HG03025 (cell line): Measurements from ENCODE around the gene TEX101.
A peak's percentile ranks its signal among the peaks of the same experiment; 100 is the strongest.

ENCODE experiments used
- ATAC-seq: cut with Tn5 transposase; IDR thresholded peaks from one replicate; pipeline ENCODE4 v1.9.1; 2021; ENCODE audit warnings: mild to moderate bottlenecking, moderate library complexity; ENCODE audit not compliant: unreplicated experiment, low FRiP score

TEX101 gene

GRCh38 chr19:43444531-43445287 lies 30.0 kb downstream of the TEX101 start:
- ATAC-seq = no peak

- no peak for ATAC-seq
These were observed 30.7 kb downstream of the TEX101 start for GRCh38 chr19:43445426-43445825.

- ATAC-seq = no peak
These were observed 32.2 kb downstream of the TEX101 start for GRCh38 chr19:43446746-43447489.

GRCh38 chr19:43447655-43448054 lies 33.0 kb downstream of the TEX101 start:
- ATAC-seq = no peak

GRCh38 chr19:43450545-43450997 lies 35.9 kb downstream of the TEX101 start:
- ATAC-seq = no peak

GRCh38 chr19:43452582-43452981 lies 37.9 kb downstream of the TEX101 start:
- no peak for ATAC-seq

- ATAC-seq = no peak
These were observed 39.3 kb downstream of the TEX101 start for GRCh38 chr19:43454031-43454430.

GRCh38 chr19:43455321-43456113 lies 40.8 kb downstream of the TEX101 start:
- no peak for ATAC-seq

- no peak for ATAC-seq
These were observed 43.1 kb downstream of the TEX101 start for GRCh38 chr19:43457809-43458208.

- no peak for ATAC-seq
These were observed 45.8 kb downstream of the TEX101 start for GRCh38 chr19:43460362-43461016.

- no peak for ATAC-seq
These were observed 46.6 kb downstream of the TEX101 start for GRCh38 chr19:43461303-43461702.

- ATAC-seq = no peak
These were observed 47.7 kb downstream of the TEX101 start for GRCh38 chr19:43462383-43462782.

- no peak for ATAC-seq
These were observed 48.2 kb downstream of the TEX101 start for GRCh38 chr19:43462785-43463380.

GRCh38 chr19:43463381-43464133 lies 48.9 kb downstream of the TEX101 start:
- ATAC-seq = peak; percentile 81

- ATAC-seq = peak; percentile 20
These were observed 49.6 kb downstream of the TEX101 start for GRCh38 chr19:43464134-43464775.

- no peak for ATAC-seq
These were observed 50.9 kb downstream of the TEX101 start, which contains the start of gene LYPD3 for GRCh38 chr19:43465468-43466120. Gene LYPD3 (minus strand): TSS chr19:43465608. CDS start chr19:43465571, 37 bp downstream.

- no peak for ATAC-seq
These were observed 52.1 kb downstream of the TEX101 start for GRCh38 chr19:43466793-43467192.

- ATAC-seq = no peak
These were observed 52.6 kb downstream of the TEX101 start for GRCh38 chr19:43467276-43467675.
